ENCODE results near the gene EPHB1.

GRCh38 chr3:134804508-134805480, 9.7 kb downstream of the EPHB1 start:
- TF ChIP-seq, protein P1, sequence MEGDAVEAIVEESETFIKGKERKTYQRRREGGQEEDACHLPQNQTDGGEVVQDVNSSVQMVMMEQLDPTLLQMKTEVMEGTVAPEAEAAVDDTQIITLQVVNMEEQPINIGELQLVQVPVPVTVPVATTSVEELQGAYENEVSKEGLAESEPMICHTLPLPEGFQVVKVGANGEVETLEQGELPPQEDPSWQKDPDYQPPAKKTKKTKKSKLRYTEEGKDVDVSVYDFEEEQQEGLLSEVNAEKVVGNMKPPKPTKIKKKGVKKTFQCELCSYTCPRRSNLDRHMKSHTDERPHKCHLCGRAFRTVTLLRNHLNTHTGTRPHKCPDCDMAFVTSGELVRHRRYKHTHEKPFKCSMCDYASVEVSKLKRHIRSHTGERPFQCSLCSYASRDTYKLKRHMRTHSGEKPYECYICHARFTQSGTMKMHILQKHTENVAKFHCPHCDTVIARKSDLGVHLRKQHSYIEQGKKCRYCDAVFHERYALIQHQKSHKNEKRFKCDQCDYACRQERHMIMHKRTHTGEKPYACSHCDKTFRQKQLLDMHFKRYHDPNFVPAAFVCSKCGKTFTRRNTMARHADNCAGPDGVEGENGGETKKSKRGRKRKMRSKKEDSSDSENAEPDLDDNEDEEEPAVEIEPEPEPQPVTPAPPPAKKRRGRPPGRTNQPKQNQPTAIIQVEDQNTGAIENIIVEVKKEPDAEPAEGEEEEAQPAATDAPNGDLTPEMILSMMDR (IDR thresholded peaks at IDR 0.05), result no peak
- no peak for TF ChIP-seq MXI1 (IDR thresholded peaks at IDR 0.05; ENCODE audit: low read depth, low read length)
- no peak for TF ChIP-seq RCOR1 (IDR thresholded peaks at IDR 0.05; ENCODE audit: low read length)
- no peak for TF ChIP-seq RAD21 (IDR thresholded peaks at IDR 0.05; ENCODE audit: low read length)
- TF ChIP-seq REST (IDR thresholded peaks at IDR 0.05; ENCODE audit: low read depth, low read length), result no peak
- no peak for TF ChIP-seq POLR2AphosphoS5 (IDR thresholded peaks at IDR 0.05; ENCODE audit: low read depth, low read length)
- TF ChIP-seq CHD2 (IDR thresholded peaks at IDR 0.05; ENCODE audit: low read length, partially characterized antibody), result no peak
- TF ChIP-seq SMC3 (IDR thresholded peaks at IDR 0.05; ENCODE audit: low read depth, low read length), result no peak
